GM19324 (cell line): ENCODE results near the gene COCH.
"Not testable (repeated sequence)": the region's sequence is repeated elsewhere in the genome, so short reads cannot be mapped to it uniquely, and the experiment has no call there.

Experiments used
- ATAC-seq: cut with Tn5 transposase; IDR thresholded peaks from one replicate; pipeline ENCODE4 v1.9.1; 2021; ENCODE audit warnings: mild to moderate bottlenecking, moderate library complexity; ENCODE audit not compliant: unreplicated experiment, low FRiP score

COCH gene

DNA sequence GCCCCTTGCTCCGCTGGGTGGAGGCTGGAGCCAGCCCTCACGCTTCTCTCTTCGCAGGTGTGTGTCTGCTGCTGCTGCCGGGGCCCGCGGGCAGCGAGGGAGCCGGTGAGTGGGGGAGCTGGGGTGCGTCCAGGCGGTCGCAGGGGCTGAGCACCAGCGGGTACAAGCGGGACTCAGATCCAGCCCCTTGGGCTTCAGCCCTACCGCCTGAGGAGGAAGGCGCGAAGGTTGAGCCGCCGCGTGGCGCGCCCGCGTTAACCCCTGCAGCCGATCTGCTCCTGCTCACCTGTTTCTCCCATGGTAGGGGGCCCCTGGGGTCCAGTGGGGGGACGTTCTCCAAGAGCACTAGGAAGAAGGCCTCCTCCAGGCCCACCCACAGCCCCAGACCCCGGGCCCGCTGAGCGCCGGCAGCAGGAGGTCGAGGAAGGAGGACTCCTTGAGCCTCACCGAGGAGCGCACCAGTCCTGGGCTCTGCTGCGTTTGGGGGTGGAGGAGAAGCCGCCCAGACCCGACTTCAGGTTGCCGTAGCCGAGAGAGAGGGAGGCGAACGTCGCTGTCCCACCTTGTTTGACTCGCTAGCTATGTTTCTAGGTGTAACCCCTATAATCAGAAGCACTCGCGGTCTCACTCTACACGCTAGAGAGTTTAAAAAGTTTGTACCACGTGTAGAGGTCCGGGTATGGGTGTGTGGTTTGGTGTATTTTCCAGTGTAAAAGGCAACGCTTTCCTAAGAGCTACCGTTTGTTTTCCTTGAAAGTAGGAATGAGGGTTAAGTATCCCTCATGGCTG lies 834 bp downstream of the COCH start:
- ATAC-seq: peak; percentile 24

DNA sequence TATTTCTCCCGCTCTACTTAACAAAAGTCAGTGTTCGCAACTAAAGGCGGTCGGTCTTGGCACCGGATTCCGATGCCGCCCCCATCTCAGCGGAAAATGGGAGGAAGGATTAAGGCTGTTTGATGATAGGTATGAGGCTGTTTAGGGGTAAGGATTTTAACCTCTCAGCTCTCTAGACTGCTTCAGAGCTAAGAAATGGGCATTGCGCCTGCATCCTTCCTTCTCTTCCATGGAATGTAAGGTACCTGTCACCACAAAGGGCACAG lies 1.4 kb downstream of the COCH start:
- ATAC-seq: no peak

DNA sequence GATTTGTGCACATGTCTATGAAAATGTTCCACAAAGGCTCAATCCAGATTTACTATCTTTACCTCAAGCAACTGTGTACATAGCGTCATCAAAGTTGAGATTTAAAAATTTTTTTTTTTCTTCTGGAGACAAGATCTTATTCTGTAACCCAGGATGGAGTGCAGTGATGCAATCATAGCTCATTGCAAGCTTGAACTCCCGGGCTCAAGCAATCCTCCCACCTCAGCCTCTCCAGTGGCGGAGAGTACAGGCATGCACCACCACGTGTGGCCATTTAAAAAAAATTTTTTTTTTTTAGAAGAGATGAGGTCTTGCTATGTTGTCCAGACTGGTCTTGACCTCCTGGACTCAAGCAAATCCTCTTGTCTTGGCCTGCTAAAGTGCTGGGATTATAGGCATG lies 2.3 kb downstream of the COCH start:
- no peak for ATAC-seq

DNA sequence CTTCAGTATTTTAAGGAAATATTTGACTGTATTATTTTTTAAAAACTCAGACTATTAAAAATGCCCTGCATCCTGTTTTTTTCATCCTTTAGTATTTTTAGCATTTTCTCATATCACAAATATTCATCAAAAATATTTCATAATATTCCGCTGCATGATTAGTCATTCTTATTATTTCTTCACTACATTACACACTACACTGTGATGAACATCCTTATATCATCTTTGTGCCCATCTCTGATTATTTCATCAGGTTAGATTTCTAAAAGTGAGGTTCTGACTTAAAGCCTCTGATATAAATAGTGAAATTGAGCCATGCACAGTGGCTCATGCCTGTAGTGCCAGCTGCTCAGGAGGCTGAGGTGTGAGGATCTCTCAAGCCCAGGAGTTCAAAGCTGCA lies 8.1 kb downstream of the COCH start:
- no peak for ATAC-seq

DNA sequence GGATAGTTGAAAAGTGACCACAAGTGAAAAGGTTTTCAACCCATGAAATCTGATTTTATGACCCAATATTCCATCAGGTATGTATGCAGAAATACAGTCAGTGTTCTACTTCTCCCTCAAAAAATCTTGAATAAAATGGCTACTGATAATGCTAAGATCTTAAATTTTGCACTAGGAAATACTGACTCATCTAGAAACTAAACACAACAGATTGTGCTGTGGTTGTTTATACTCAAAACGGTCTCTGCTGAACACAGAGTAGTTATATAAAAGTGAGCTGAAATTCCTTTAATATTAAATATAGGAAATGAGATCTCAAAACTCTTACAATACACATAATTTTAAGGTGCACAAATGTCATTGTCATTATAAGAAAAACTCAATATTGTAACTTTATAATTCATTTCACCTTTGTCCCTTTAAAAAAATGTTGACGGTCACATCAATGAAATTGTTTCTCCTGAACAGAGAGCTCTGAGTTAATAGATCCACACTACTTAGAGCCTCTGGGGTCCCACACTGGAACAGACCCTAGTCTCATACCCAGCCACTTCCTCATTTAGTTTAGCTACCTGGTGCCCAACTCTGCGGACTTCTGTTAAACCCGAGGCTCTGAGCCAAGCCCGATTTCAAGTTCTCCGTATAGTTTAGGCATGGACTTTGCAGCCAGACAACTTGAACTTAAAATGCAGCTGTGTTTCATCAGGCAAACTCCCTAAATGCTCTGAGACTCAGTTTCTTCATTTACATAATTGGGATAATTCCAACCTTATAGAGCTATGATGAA lies 9.3 kb downstream of the COCH start:
- ATAC-seq: no peak

DNA sequence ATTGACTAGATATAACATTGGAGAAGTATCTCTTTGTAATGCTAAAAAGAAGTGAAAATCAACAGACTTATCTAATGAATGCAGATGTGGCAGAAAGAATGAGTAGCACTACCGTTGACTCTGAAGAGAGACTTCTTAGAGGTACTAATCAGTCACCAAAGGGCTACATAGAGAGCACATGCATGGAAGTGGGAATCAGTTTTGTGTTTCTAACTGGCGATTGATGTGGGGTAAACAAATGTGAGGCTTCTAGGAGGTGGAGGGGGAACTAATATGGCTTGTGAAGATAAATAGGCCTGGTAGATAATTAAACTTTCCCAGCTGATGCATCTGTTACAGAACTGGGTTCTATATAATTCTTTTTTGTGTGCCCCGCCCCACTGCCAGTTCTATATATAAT lies 10.5 kb downstream of the COCH start:
- ATAC-seq: no peak

DNA sequence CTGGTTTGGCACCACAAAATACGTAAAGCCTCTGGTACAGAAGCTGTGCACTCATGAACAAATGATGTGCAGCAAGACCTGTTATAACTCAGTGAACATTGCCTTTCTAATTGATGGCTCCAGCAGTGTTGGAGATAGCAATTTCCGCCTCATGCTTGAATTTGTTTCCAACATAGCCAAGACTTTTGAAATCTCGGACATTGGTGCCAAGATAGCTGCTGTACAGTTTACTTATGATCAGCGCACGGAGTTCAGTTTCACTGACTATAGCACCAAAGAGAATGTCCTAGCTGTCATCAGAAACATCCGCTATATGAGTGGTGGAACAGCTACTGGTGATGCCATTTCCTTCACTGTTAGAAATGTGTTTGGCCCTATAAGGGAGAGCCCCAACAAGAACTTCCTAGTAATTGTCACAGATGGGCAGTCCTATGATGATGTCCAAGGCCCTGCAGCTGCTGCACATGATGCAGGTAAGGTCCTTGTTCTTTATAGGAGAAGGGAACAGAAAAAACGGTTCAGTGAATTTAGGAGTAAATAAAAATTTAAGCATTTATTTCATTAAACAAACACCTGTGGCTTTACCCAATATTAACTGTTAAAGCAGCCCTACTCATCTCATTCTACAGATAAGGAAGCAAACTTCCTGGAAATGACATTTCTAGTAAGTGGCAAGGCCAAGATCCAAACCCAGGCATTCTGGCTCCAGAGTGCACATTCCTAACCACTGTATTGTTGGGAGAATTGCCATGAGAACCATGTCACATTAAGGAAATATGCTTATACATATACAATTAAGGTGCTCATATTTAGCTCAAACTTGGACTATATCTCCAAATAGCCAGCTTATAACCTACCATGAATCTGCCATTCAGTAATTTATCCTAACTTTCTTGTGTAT lies 11.7 kb downstream of the COCH start:
- ATAC-seq: no peak

DNA sequence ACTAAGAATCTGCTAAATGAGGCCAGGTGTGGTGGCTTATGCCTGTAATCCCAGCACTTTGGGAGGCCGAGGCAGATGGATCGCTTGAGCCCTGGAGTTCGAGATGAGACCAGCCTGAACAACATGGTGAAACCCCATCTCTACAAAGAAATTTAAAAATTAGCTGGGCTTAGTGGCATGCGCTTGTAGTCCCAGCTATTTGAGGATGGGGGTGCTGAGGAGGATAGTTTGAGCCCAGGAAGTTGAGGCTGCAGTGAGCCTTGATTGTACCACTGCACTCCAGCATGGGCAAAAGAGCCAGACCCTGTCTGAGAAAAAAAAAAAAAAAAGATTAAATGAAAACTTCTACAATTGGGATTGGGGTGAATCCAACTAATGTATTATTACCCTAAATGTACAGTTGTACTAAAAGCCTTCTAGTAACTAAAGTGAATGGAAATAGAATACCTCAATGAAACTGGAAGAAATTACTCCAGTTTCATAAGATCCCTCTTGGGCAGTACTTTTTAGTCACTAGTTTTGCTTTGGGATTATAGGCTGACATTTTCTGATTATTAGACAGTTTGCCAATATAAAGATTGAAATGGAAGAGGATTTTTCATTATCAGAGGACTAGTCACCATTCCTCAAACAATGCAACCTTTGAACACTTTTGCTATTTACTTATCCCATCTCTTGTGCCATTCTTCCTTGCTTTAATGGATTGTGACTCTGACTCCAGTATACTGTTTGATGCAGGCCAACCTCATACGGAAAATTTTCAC lies 14.3 kb downstream of the COCH start:
- no peak for ATAC-seq

DNA sequence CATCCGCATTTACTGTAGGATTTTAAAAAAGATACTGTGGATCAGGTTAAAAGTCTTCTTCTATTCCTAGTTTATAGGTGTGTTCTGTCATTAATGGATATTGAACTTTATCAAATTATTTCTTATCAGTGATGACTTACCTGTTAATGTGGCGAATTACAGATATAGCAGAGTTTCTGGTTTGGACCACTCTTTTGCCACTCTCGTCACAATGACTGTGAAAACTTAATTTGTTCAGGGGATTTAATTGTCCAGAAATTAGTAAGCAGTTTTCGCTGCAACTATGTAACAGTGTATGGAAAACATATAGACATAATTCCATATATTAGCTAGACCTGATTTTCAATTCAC lies 14.9 kb downstream of the COCH start:
- ATAC-seq: no peak

DNA sequence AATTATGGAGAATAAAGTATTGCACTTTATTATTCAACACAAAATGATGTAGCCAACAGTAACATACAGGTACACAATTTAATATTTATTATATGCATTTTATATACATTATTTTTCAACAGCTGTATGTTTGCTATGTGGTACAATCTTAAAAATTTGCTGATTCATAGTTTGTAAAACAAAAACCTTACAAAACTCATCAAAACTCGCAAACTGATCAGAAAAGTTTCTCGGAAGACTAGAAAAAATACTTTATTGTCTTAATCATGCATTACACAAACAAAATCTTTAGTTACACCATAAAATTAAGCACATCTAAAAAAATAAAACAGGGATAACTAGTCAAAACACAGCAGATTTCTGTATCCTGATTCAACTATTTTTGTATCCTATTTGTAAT lies 19.5 kb downstream of the COCH start:
- no peak for ATAC-seq

DNA sequence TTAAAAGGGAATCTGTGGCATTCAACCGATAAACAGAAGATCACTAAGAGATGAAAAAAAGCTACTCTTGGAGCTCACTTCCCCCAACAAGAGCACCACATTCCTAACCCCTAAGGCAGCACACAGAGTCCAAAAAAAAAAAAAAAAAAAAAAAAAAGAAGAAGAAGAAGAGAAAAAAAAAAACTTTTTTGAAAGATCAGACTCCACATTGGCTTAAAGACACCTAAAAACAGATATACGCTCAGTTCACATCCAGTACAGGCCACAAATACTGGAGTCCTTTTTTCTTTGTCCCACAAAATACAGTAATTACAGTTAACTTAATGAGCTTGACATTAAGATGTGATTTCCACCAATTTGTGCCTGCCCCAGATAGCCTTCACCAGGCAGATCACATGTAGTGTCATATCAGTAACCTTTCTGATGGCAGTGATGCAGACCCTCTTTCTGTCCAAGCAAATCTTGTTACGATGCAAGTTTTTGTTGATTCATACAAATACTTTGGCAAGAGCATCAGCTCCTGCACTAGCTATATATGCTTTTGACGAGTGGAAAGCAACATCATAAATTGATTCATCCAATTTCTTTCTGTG lies 20.7 kb downstream of the COCH start:
- ATAC-seq: no peak

DNA sequence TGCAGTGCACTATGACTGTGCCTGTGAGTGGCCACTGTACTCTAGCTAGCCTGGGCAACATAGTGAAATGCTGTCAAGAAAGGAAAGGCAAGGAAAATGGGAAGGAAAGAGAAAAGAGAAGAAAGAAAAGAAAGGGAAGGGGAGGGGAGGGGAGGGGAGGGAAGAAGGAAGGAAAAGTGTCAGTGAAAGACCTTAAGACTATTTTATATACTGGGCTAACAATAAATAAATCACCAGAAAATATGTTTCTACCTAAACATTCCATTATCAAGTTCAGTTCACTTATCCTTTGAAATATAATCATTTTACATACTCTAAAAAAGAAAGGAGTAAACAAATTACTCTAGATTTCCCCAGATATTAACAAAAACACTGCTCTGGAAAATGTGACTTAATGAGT lies 22.1 kb downstream of the COCH start:
- no peak for ATAC-seq

DNA sequence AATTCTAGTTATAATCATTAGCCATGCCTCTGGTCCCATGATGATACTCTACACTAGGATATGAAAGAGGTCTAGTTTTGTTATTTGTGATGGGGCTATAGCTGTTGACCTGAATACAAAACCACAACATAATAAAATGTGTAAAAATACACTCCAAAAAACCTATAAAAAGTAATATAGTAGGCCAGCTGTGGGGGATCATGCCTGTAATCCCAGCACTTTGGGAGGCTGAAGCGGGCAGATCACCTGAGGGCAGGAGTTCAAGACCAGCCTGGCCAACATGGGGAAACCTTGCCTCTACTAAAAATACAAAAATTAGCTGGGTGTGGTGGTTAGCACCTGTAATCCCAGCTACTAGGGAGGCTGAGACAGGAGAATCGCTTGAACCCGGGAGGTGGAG lies 22.8 kb downstream of the COCH start:
- ATAC-seq: not testable (repeated sequence)

DNA sequence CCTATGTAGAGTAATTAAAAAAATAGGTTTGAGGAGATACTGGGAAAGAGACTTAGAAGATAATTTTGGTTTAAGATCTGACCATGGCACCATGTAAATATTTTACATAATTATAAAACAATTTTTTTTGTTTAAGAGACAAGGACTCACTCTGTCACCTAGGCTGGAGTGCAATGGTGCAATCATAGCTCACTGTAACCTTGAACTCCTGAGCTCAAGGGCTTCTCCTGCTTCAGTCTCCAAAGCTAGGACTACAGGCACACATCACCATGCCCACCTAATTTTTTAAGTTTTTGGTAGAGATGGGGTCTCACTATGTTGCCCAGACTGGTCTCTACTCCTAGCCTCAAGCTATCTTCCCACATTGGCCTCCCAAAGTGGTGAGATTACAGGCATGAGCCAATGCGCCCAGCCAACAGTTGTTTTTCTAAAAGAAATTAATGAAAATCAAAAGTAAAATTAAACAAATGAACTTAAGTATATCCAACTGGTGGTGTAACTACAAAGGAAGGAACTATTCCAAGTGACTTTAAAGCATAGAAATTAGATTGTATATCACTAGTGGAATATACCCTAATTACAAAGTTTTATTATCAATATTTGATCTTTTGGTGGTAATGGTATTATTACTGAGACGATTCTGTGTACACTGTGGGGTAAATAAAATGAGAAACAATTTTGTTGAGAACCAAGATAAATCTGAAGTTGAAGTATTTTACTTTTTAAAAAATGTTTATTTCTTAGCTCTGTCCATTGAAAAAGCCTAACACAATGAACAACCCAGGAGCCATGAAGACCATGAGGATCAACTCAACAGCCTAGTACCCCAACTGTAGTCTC lies 29.1 kb downstream of the COCH start:
- no peak for ATAC-seq

DNA sequence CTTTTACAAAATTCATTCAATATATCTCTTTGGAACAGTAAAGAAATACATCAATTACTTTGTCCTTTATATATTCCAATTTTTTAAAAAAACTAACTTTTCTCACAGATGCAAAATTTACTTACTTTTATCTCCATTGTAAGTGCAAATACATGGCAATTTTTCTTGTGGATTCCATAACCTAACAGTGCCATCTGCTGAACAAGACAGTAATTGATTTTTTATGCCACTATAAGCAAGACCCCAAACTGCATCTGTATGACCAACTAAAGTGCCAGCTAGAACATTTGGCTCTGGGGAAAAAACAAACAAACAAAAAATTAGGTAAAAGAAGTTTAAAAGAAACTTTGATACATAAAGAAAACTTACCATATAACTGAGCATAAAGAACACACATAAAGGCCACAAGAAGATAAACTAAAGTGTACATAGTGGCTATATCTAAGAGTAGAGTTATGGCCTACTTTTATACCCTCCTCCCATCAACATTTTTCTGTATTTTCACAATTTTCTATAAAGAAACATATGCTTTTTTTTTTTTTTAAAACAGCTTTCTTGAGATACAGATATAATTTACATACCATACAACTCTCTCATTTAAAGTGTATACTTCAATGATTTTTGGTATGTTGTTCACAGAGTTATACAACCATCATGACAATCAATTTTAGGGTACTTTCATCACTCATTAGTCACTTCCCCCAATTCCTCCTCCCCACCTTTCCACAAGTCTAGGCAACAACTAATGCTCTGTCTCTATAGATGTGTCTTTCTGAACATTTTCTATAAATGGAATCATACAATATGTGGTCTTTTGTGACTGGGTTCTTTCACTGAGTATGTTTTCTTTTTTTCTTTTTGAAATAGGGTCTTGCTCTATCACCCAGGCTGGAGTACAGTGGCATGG lies 32.6 kb downstream of the COCH start:
- ATAC-seq: no peak

DNA sequence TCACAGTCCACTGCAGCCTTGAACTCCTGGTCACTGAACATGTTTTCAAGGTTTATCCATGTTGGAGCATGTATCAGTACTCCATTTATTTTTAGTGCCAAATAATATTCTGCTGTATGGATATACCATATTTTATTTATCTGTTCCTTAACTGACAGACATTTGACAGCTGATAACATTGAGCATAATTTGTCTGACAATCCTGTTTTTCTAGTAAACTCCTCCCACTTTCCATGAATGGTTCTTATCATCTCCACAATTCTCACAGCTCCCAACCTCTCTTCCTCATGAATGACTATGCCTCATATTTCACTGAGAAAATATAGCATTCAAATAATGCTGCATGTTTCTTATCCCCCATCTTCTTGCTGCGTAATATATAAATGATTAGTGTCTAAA lies 33.3 kb downstream of the COCH start:
- ATAC-seq: no peak

DNA sequence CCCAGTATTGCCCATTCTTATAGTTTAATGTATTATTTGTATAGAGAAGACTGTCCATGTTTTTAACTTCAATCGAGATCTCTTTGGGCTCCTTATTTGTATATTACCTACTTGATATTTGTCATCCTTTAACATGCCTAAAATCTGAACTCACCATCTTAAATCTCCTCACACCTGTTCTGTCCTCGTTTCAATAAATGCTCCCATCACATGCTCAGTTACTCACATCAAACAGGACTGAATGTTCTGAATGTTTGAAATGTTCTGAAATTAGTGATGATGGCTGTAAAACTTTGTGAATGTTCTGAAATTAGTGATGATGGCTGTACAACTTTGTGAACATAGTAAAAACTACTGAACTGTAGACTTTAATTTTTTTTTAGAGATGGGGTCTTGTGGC lies 34.5 kb downstream of the COCH start:
- ATAC-seq: no peak

DNA sequence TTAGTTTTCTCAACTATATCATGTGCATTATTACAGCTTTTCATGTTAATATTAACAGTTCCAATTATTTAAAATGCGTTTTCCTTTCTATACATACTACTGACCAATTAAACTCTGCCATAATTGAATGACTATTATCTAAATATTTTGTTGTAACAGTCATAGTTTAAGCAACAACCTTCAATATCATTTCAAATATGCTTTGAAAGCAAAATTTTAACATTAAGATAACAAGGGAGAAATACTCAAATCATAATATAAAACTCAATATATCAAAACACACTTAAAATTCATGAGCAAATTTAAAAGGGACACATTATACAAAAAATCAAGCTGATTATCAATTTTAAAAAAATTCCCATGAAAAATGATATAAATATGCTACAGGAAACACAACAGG lies 40.5 kb downstream of the COCH start:
- ATAC-seq: no peak
